Loucy (cell line): ENCODE results near the gene CEP112.

Experiments
- H2AFZ ChIP-seq: fragments of 200-600 bp; sonication (generic); 2 replicates; pipeline ENCODE4 v1.6.0; 2016; ENCODE audit warnings: antibody characterized with exemption, mild to moderate bottlenecking, low read length, moderate library complexity
- H3F3A ChIP-seq: fragments of 200-600 bp; 2 replicates; pipeline ENCODE4 v1.6.0; 2016; ENCODE audit warnings: antibody characterized with exemption, low read depth, mild to moderate bottlenecking
- H3K27me3 ChIP-seq: fragments of 200-600 bp; sonication (generic); 2 replicates; pipeline ENCODE4 v1.6.1; 2014; ENCODE audit warnings: low read length, mild to moderate bottlenecking; ENCODE audit not compliant: insufficient read depth, poor library complexity, severe bottlenecking
- H3K36me3 ChIP-seq: fragments of 200-600 bp; sonication (generic); 2 replicates; pipeline ENCODE4 v1.6.1; 2016; ENCODE audit warnings: low read length; ENCODE audit not compliant: insufficient read depth
- H3K4me1 ChIP-seq: fragments of 200-600 bp; sonication (generic); 2 replicates; pipeline ENCODE4 v1.5.1; 2014; ENCODE audit warnings: low read length, mild to moderate bottlenecking; ENCODE audit not compliant: insufficient read depth, poor library complexity, severe bottlenecking
- H3K4me2 ChIP-seq: fragments of 200-600 bp; sonication (generic); 2 replicates; pipeline ENCODE4 v1.6.0; 2014; ENCODE audit warnings: antibody characterized with exemption, low read length, low read depth, mild to moderate bottlenecking; ENCODE audit not compliant: poor library complexity, severe bottlenecking
- H3K4me3 ChIP-seq: fragments of 200-600 bp; sonication (generic); 2 replicates; pipeline ENCODE4 v1.5.1; 2014; ENCODE audit warnings: low read length, mild to moderate bottlenecking, mixed read lengths; ENCODE audit not compliant: poor library complexity, severe bottlenecking
- H3K79me2 ChIP-seq: fragments of 200-600 bp; sonication (generic); 2 replicates; pipeline ENCODE4 v1.6.1; 2014; ENCODE audit warnings: low read length; ENCODE audit not compliant: insufficient read depth
- H3K9ac ChIP-seq: fragments of 200-600 bp; sonication (generic); 2 replicates; pipeline ENCODE4 v1.6.0; 2014; ENCODE audit warnings: mild to moderate bottlenecking, low read depth, low read length, moderate library complexity; ENCODE audit not compliant: poor library complexity, severe bottlenecking
- H3K9me2 ChIP-seq: fragments of 200-600 bp; sonication (generic); replicated peaks from 2 replicates; pipeline ENCODE4 v1.6.1; 2016; ENCODE audit warnings: low read depth, low read length, mixed read lengths
- H3K9me3 ChIP-seq: fragments of 200-600 bp; sonication (generic); 2 replicates; pipeline ENCODE4 v1.6.1; 2014; ENCODE audit warnings: mild to moderate bottlenecking, antibody characterized with exemption, low read length, low read depth; ENCODE audit not compliant: insufficient read depth
- H4K20me1 ChIP-seq: fragments of 200-600 bp; sonication (generic); 2 replicates; pipeline ENCODE4 v1.6.0; 2014; ENCODE audit warnings: antibody characterized with exemption, low read length, mild to moderate bottlenecking; ENCODE audit not compliant: insufficient read depth, poor library complexity, severe bottlenecking
- CTCF ChIP-seq: fragments of 200-600 bp; sonication (generic); conservative IDR thresholded peaks from 2 replicates; pipeline ENCODE4 v1.5.1; 2014; ENCODE audit warnings: mild to moderate bottlenecking, antibody characterized with exemption, low read length
- EZH2phosphoT487 ChIP-seq: fragments of 200-600 bp; IDR thresholded peaks from 2 replicates; pipeline ENCODE4 v1.6.1; 2018; ENCODE audit warnings: antibody characterized with exemption, mild to moderate bottlenecking, moderate library complexity, borderline replicate concordance

CEP112 gene

GRCh38 chr17:65618516-65618915 lies 573.4 kb downstream of the CEP112 start:
- Histone ChIP-seq H3K9me3 (no peaks in the 10 kb centered on the region), H3K4me2 (no peak overlapping the region), H3K79me2 (no peaks in the 10 kb centered on the region), H3K4me1 (no peaks in the 10 kb centered on the region), H2AFZ (no peak overlapping the region), H4K20me1 (no peaks in the 10 kb centered on the region), H3K4me3 (no peak overlapping the region), H3K9me2 (no peaks in the 10 kb centered on the region), H3F3A (no peaks in the 10 kb centered on the region), H3K36me3 (no peaks in the 10 kb centered on the region), H3K9ac (no peak overlapping the region), H3K27me3 (no peaks in the 10 kb centered on the region)
- TF ChIP-seq EZH2phosphoT487, result no peak
- TF ChIP-seq CTCF, result no peak

- no peaks in the 10 kb centered on the region for H3F3A ChIP-seq
- H3K4me1 ChIP-seq, result no peaks in the 10 kb centered on the region
- no peaks in the 10 kb centered on the region for H3K36me3 ChIP-seq
- no peak overlapping the region for H3K9ac ChIP-seq
- H3K9me2 ChIP-seq, result no peaks in the 10 kb centered on the region
- H3K4me2 ChIP-seq, result no peak overlapping the region
- no peaks in the 10 kb centered on the region for H3K79me2 ChIP-seq
- H2AFZ ChIP-seq, result no peak overlapping the region
- H4K20me1 ChIP-seq, result no peaks in the 10 kb centered on the region
- no peaks in the 10 kb centered on the region for H3K9me3 ChIP-seq
- no peak overlapping the region for H3K4me3 ChIP-seq
- no peaks in the 10 kb centered on the region for H3K27me3 ChIP-seq
- TF ChIP-seq EZH2phosphoT487, result no peak
Measured at GRCh38 chr17:65617496-65617895, 574.4 kb downstream of the CEP112 start.

DNA sequence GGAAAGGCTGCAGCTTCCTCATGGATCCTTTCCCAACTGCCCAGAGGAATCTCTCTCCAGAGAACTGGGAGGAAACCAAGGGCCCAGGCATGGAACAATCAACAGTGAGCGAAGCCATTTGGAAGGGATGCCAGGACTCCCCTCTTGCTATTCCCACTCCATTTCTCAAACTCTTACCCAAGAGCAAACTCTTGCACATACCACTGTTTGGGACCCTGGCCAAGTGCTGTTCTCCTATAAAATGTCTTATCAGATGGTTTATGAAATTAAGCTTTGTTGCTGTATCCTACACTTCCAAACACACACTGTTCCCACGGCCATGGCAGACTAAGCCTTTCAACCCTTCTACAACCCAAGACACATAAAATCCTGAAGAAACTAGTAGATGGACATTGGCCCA lies 582.2 kb downstream of the CEP112 start:
- H3K4me2 ChIP-seq, result no peak overlapping the region
- no peak overlapping the region for H3K4me3 ChIP-seq
- H3K4me1 ChIP-seq, result no peaks in the 10 kb centered on the region
- no peaks in the 10 kb centered on the region for H4K20me1 ChIP-seq
- no peaks in the 10 kb centered on the region for H3K79me2 ChIP-seq
- H3K27me3 ChIP-seq, result no peaks in the 10 kb centered on the region
- no peak overlapping the region for H2AFZ ChIP-seq
- H3K36me3 ChIP-seq, result no peaks in the 10 kb centered on the region
- H3F3A ChIP-seq, result no peaks in the 10 kb centered on the region
- TF ChIP-seq CTCF (no peak), EZH2phosphoT487 (no peak)
- H3K9me3 ChIP-seq, result no peaks in the 10 kb centered on the region
- no peak overlapping the region for H3K9ac ChIP-seq
- no peaks in the 10 kb centered on the region for H3K9me2 ChIP-seq

- Histone ChIP-seq H3K4me2 (no peak overlapping the region), H2AFZ (no peak overlapping the region), H3K4me3 (no peak overlapping the region), H3K4me1 (no peaks in the 10 kb centered on the region), H3K27me3 (no peaks in the 10 kb centered on the region), H4K20me1 (no peaks in the 10 kb centered on the region), H3K9me2 (no peaks in the 10 kb centered on the region), H3K9ac (no peak overlapping the region), H3K79me2 (no peaks in the 10 kb centered on the region), H3F3A (no peaks in the 10 kb centered on the region), H3K9me3 (no peaks in the 10 kb centered on the region), H3K36me3 (no peaks in the 10 kb centered on the region)
- TF ChIP-seq EZH2phosphoT487, result no peak
- TF ChIP-seq CTCF, result no peak
Measured at GRCh38 chr17:65609286-65609685, 582.6 kb downstream of the CEP112 start.
